HS-27A (cell line): ENCODE data around the gene NRCAM.

Experiments used
- DNase-seq: peaks from one replicate; pipeline ENCODE4 v3.0.0-alpha.2; 2012; ENCODE audit warnings: low read depth, missing footprints

Gene NRCAM

GRCh38 chr7:108156897-108157605 is 299.2 kb downstream of the NRCAM start:
- DNase-seq, result no peak

DNA sequence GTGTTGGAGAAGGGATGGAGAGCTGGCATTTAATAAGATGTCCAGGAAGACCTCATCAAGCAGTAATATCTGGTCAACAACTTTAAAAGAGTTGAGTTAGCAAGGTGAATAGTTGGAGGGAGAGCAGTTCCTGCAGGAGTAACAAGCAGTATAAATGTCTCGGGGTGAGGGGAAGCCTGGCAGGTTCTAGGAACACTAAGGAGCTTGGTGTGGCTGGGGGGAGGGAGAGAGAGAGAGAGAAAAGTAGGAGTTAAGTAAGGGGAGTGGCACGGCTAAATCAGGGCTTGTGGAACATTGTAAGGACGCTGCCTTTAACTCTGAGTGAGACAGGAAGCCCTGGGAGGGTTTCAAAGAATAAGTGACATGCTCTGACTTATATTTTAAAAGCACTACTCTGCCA is 304.0 kb downstream of the NRCAM start:
- no peak for DNase-seq

- DNase-seq, result no peak
Observed at GRCh38 chr7:108149908-108150307, 306.3 kb downstream of the NRCAM start.

DNA sequence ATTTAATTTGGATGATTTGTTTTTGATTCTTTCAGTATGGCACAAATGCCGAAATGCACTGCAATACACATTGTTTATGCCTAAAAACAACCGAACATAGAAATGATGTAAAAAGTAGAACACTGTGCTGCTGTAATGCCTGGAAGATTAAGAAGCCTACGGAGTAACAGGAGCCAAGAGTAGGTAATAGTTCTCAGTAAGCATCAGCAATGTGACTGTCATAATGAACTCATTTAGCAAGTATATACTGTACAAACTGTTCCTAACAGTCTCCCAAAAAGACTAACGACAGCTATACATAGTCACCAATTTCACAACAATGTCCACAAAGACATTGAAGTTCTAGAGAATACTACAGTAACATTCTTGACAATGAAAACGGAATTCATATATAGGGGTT is 307.1 kb downstream of the NRCAM start:
- DNase-seq, result no peak

DNA sequence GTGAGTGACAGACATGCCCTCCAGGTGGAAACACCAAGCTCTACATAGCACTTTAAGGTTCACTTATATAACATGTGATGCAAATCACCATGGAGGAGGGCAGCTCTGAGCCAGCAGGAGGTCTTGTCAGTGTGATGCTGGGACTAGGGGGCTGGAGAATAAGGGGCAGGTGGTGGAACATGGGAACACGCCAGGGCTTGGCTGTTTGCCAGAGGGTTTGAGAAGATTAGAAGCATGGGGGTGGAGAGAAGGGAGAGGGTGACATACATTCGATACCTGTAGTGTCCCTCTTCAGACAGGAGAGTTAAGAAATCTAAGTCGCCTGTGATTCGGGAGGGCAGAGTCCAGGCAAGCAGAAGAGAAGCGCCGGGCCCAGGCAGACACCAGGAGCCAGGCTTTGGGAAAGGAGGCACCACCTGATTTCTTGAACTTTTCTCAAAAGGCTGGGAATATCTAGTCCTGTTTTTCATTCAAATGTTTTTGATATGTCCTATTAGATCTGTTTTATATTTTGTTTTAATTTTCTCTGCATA is 309.1 kb downstream of the NRCAM start:
- DNase-seq, result no peak

- DNase-seq, result peak; percentile 27
Observed at GRCh38 chr7:108146070-108146842, 310.0 kb downstream of the NRCAM start.

DNA sequence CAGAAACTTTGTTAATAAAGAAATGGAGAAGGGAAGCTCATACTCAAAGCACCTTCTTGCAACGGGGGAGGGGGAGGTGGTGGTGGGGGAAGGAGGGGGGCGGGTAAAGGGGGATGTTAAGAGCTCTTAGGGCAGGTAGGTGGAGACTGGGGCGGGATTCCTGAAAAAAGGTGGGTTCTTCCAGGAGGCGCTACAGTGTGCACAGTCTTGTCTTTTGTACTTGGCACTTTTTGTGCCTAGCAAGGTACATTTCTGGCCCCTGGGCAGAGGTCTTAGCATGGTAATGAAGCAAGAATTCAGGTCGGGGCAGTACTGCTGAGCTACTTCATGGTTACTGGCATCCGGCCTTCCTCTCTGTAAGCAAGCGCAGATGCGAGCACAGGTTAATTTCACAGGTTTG is 310.8 kb downstream of the NRCAM start:
- DNase-seq, result no peak

DNA sequence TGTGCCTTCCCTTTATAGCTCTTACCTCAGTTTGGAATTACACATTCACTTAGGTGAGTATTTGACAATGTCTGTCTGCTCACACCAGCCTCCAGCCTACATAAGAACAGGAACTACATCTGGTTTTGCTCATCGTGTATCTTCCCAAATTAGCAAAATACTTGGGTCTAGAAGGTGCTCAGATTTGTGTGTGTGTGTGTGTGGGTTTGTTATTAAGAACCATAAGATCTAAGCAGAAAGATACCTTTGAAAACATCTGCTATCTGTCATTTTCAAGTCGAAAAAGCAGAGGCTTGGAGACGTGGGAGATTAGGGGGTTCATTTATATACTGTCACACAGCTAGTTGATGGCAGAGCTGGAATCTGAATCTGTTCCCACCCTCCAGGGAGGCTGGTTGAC is 311.3 kb downstream of the NRCAM start:
- no peak for DNase-seq

GRCh38 chr7:108143658-108144420 is 312.4 kb downstream of the NRCAM start:
- no peak for DNase-seq

- no peak for DNase-seq
Observed at GRCh38 chr7:108142675-108143259, 313.5 kb downstream of the NRCAM start.

DNA sequence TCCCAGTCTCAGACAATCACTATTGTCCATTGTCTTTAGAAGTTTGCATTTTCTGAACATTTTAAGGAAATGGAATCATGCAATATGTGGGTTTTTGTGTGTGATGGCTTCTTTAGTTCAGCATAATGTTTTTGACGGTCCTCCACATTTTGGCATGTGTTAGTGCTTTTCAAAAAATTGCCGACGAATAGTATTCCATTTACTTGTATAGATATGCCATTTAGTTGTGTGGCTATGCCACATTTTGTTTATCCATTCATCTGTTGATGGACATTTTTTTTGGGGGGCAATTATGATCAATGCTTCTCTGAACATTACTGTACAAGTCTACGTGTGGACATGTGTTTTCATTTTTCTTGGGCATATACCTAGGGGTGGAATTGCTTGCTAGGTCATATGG is 314.1 kb downstream of the NRCAM start:
- DNase-seq, result no peak

GRCh38 chr7:108140671-108141070 is 315.6 kb downstream of the NRCAM start:
- DNase-seq, result no peak

GRCh38 chr7:108138911-108139310 is 317.3 kb downstream of the NRCAM start:
- no peak for DNase-seq

DNA sequence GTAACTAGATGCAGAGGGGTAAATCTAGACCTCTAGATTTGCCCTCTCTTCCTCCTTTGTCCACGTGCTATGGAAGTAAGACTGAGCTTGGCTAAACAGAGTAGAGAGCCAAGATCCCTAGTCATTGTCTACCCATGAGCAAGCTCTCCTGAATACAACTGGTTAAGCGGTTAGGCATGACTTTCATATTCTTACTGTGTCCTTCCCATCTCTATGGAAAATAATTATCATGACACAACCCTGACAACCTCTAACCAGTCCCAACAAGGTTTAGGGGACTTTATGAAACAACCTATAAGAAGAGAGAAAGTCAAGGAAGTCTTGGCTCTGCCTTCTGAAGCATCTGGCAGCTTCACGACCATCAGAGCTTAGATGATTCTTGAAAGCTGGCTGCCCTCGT is 318.2 kb downstream of the NRCAM start:
- no peak for DNase-seq

- DNase-seq, result no peak
Observed at GRCh38 chr7:108137040-108137439, 319.2 kb downstream of the NRCAM start.

- no peak for DNase-seq
Observed at GRCh38 chr7:108136191-108136688, 320.0 kb downstream of the NRCAM start.

DNA sequence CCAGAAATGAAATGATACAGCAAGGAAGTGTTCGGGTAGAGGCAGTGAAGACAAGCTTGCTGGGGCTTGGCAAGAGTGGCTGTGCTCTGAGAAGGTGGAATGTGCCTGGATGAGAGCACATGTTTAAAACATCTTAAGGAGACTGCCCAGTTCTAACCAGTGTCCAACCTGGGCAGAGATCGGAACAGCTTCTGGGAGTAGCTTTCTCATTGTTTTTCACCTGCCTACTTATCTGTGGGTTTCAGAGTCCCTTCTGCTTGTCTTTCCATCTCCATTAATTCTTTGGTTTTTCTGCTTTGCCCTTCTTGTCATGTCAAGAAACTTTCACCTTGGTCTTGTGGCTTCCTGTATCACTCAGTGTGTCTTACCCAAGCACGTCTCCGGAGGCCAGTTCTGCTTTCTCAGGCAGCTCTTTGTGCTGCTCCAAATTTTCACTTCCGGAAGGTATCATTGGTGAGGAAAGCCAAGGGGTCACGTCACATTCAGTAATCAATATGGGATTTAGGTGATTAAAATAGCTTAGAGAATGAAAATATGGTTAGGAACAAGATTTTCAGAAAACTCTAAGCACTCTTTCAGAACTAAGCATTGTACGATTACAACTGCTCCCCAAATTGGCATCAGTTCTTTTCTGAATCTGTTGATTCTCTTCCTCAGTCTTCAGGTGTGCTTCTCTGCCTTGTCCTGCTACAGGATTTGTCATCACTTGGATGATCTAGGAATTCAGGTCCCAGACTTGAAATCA is 320.6 kb downstream of the NRCAM start:
- no peak for DNase-seq

DNA sequence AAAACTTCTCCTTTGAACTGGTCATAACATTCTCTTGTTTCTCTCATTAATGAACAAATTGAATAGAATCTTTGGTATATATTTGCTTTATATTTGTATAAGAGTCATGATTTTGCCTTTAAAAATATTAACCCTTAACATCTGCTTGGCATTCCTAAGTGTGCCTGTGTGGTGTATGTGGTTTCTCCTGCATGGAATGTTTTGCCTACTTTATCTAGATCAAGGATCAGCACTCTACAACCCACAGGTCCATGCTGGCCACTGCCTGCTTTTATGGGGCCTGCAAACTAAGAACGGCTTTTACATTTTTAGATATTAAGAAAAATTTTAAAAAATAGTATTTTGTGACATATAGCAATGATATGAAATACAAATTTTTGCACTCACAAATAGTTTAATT is 321.8 kb downstream of the NRCAM start:
- DNase-seq, result no peak

- no peak for DNase-seq
Observed at GRCh38 chr7:108132551-108133265, 323.5 kb downstream of the NRCAM start.

GRCh38 chr7:108130261-108130660 is 326.0 kb downstream of the NRCAM start, which contains the start of gene LAMB4:
TSS of gene LAMB4 (minus strand) at chr7:108130361. CDS start at chr7:108123164, 7,197 bp downstream.
- DNase-seq, result no peak
